ENCODE measurements around the gene RPS21. TPM values are rescaled to one million over a fixed set of nuclear protein-coding genes. Genes with fewer than 3 reads are reported as not detected.

Gene RPS21
- total RNA-seq, 1 donor from 2014 or later = 2,912 TPM

DNA sequence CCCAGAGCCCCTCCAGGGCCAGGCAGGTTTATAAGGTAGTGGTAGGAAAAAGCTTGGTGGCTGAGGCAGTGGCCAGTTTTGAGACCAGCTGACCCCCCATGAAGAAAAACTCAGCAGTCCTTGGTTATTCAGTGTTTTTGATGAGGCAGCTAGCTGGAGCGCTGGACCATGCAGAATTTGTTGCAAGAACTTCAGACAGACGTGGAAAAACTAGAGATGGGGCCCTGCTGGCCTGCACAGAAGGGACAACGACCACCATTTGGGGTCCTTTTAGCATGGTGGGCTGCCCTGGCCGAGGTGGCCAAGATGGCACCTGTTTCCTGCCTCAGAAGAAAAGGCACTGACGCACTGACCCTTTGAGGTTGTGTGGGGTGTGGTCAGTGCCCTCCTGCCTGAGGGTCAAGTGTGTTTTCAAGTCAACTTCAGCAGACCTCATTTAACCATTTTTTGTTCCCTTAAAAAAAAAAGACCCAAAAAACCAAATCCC, 2.7 kb downstream of the RPS21 start:
- H3K4me1 Mint-ChIP-seq = peaks cover 39% of the 10 kb centered on the region
- H3K27ac Mint-ChIP-seq = no peak overlapping the region
- TF ChIP-seq, protein P1, sequence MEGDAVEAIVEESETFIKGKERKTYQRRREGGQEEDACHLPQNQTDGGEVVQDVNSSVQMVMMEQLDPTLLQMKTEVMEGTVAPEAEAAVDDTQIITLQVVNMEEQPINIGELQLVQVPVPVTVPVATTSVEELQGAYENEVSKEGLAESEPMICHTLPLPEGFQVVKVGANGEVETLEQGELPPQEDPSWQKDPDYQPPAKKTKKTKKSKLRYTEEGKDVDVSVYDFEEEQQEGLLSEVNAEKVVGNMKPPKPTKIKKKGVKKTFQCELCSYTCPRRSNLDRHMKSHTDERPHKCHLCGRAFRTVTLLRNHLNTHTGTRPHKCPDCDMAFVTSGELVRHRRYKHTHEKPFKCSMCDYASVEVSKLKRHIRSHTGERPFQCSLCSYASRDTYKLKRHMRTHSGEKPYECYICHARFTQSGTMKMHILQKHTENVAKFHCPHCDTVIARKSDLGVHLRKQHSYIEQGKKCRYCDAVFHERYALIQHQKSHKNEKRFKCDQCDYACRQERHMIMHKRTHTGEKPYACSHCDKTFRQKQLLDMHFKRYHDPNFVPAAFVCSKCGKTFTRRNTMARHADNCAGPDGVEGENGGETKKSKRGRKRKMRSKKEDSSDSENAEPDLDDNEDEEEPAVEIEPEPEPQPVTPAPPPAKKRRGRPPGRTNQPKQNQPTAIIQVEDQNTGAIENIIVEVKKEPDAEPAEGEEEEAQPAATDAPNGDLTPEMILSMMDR (IDR thresholded peaks at IDR 0.05) = no peak
- no peak for DNase-seq
- no peak overlapping the region for H3K4me3 Mint-ChIP-seq
- H3K9me3 Mint-ChIP-seq = no peaks in the 10 kb centered on the region
- H3K27me3 Mint-ChIP-seq = no peaks in the 10 kb centered on the region
- ATAC-seq (ENCODE audit: low read depth) = no peak
- intact Hi-C loops (cut with micrococcal nuclease) = loop anchor here (2.0 to 10.0 kb wide), 3 partner anchors 227 to 545 kb away; partner anchors contain the start of genes GID8, PSMA7 and SS18L1
- ChIA-PET POLR2A (interaction anchor here (0.7 to 1.0 kb wide), 2 partner anchors 65 to 421 kb away, joined by 3 read pairs; no protein-coding TSS in a partner anchor), CTCF (no interaction called here)
- H3K36me3 Mint-ChIP-seq (ENCODE audit: low read depth) = peaks cover 60% of the 10 kb centered on the region

DNA sequence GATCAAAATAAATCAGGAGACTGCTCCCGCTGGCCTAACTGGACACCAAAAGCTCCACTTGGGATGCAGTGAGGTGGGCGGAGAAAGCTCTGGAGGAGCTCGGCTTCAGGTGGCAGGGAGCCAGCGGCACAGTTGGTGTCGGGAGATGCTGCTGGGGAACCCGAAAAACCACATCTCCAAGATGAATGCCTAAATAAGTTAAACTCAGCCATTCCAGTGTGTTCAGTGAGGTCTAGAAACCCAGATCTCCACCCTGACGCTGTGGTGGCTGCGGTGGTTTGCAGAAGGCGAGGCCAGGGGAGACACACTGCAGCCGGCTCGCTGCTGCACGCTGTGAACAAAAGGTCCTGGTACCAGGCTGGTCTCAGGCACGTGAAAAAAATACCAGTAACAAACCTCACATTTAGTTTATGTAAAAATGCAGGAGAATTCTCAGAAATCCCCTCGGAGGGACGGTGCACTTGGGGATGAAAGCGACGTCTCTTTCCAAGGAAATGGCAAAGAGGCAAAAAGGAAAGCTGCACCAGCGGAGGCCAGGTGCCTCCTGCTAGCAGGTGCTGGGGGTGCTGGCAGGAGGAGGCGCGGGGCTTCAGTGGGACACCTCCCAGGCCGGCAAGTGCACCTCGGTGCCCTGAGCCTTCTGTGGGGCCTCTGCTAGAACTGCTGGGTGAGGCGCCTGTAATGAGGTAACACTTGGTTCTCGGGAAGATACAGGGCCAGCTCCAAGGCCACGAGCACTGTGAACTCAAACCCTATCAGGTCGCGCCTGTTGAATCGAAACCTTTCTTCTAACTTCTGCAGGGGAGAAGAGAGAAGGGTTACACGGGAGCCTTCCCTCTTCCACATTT, 3.6 kb downstream of the RPS21 start:
- Mint-ChIP-seq H3K36me3 (ENCODE audit: low read depth) (peaks cover 64% of the 10 kb centered on the region), H3K9me3 (no peaks in the 10 kb centered on the region), H3K4me3 (no peak overlapping the region), H3K27me3 (no peaks in the 10 kb centered on the region), H3K4me1 (peaks cover 32% of the 10 kb centered on the region), H3K27ac (peak overlapping the region; percentile 30)
- ChIA-PET CTCF (no interaction called here), POLR2A (interaction anchor here (0.6 to 1.0 kb wide), 3 partner anchors 226 to 420 kb away, joined by 3 to 4 read pairs (median 3); no protein-coding TSS in a partner anchor)
- ATAC-seq (ENCODE audit: low read depth) = no peak
- intact Hi-C loops (cut with micrococcal nuclease) = no loop called here
- TF ChIP-seq, protein P1 (IDR thresholded peaks at IDR 0.05) = no peak
- DNase-seq = no peak

DNA sequence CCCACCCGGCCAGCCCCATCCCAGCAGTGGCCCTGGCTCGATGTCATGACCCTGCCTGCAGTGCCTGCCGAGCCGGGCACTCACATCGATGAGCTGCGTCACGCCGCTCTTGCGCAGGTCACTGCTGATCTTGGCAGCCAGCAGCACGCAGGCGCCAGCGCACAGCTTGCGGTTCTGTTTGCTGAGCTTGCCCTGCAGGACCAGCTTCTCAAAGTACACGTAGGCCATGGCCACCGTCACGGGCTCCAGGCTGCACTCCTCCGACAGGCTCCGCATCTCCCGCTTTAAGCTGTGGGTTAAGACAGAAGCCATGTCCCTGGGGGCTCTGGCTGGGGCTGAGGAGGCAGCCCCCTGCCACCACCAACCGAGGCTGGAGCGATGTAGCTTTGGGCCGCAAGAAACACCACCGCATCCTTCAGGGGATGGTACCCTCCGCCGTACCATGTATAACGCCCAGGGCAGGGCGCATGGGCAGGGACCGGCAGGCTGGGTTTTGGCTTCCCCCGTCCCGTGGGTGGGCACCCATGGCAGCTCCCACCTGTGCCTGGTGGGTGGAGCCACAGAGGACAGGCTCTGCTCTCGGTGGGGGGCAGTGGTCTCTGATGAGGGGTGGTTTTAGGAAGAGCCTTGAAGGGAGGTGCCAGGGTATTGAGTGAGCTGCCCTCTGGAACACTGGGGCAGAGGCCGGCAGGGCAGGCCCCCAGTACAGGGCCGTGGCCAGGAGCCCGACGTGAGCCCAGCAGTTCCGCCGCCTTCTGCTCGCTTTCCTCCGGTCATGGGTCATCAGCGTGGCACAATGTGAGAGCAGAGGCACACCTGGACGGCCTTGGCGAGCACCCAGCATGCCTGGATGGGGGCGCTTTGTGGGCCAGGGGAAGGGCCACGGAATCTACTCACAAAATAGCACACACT, 4.5 kb downstream of the RPS21 start:
- DNase-seq (no peak), ATAC-seq (ENCODE audit: low read depth) (no peak)
- POLR2A ChIA-PET = interaction anchor here (0.6 to 1.0 kb wide), 2 partner anchors 225 to 350 kb away, joined by 3 to 4 read pairs; no protein-coding TSS in a partner anchor
- Mint-ChIP-seq H3K36me3 (ENCODE audit: low read depth) (peaks cover 62% of the 10 kb centered on the region), H3K4me1 (peaks cover 26% of the 10 kb centered on the region), H3K27me3 (no peaks in the 10 kb centered on the region), H3K27ac (no peak overlapping the region), H3K9me3 (no peaks in the 10 kb centered on the region), H3K4me3 (no peak overlapping the region)
- CTCF ChIA-PET = no interaction called here
- TF ChIP-seq, protein P1 (IDR thresholded peaks at IDR 0.05) = no peak
- intact Hi-C loops (cut with micrococcal nuclease) = no loop called here

DNA sequence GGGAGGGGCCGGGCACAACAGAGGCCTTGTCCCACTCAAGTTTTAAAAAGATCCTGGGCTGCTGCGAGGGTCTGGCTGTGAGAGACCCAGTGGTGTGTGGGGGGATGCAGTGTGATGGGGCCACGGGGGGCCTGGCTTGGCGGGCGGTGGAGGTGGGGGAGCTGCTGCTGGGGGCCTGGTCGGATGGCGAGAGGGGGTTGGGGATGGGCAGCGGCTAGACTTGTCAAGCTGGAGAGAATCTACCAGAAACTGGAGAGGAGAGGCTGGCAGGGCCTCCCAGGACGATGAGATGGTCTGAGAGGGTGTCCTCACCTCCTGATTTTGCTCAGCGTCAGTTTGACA, 5.1 kb downstream of the RPS21 start:
- Mint-ChIP-seq H3K9me3 (no peaks in the 10 kb centered on the region), H3K27me3 (no peaks in the 10 kb centered on the region), H3K36me3 (ENCODE audit: low read depth) (peaks cover 63% of the 10 kb centered on the region), H3K27ac (no peak overlapping the region), H3K4me3 (no peak overlapping the region), H3K4me1 (peaks cover 26% of the 10 kb centered on the region)
- no peak for DNase-seq
- no peak for ATAC-seq (ENCODE audit: low read depth)
- intact Hi-C loops (cut with micrococcal nuclease) = no loop called here
- POLR2A ChIA-PET = no interaction called here
- TF ChIP-seq, protein P1 (IDR thresholded peaks at IDR 0.05) = no peak
- CTCF ChIA-PET = no interaction called here
